ENCODE data around the gene CHN2.

- TF ChIP-seq POLR2A (IDR thresholded peaks at IDR 0.05; ENCODE audit: low read depth, low read length), result no peak
- no peak for TF ChIP-seq POLR2AphosphoS5 (IDR thresholded peaks at IDR 0.05; ENCODE audit: low read depth, low read length)
- no peak for TF ChIP-seq TAF1 (IDR thresholded peaks at IDR 0.05; ENCODE audit: low read depth, low read length)
- TF ChIP-seq SPI1 (IDR thresholded peaks at IDR 0.05; ENCODE audit: low read depth, low read length), result no peak
Measured at GRCh38 chr7:29229066-29229465, 34.5 kb downstream of the CHN2 start.
